Inflammatory macrophage (primary cell): ENCODE data around the gene CDK5RAP2.
"Not testable (repeated sequence)": the region's sequence is repeated elsewhere in the genome, so short reads cannot be mapped to it uniquely, and the experiment has no call there.

Experiments used
- DNase-seq, 2 donors: peaks; one replicate each; pipeline ENCODE4 v3.0.0-alpha.2; 2020 to 2022

Gene CDK5RAP2

GRCh38 chr9:120542701-120543490, 37.1 kb downstream of the CDK5RAP2 start:
- no peak for DNase-seq

GRCh38 chr9:120541921-120542320, 38.0 kb downstream of the CDK5RAP2 start:
- DNase-seq: no peak

- no peak for DNase-seq
Observed at GRCh38 chr9:120539951-120540350, 40.0 kb downstream of the CDK5RAP2 start.

DNA sequence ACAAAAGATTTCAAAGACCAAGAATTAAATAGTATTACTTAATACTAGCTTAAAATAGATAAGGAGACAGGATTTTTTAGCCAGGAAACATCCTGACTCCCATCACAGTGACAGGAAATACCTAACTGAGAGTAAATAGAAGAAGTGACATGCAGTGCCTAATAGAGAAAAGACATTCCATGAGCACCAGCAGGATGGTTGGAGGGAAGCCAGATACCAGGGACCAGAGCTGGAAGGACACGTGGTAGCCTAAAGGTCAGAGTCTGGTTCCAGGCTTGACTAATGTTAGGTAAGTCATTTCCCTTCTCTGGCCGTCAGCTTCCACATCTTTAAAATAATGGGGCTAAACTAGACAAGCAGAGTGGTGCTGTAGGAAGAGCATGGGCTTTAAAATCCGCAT, 41.6 kb downstream of the CDK5RAP2 start:
- no peak for DNase-seq

- no peak for DNase-seq
Observed at GRCh38 chr9:120536949-120537640, 42.9 kb downstream of the CDK5RAP2 start.

- no peak for DNase-seq
Observed at GRCh38 chr9:120536094-120536493, 43.9 kb downstream of the CDK5RAP2 start.

GRCh38 chr9:120534266-120534665, 45.7 kb downstream of the CDK5RAP2 start:
- no peak for DNase-seq

GRCh38 chr9:120532891-120533290, 47.1 kb downstream of the CDK5RAP2 start:
- no peak for DNase-seq

DNA sequence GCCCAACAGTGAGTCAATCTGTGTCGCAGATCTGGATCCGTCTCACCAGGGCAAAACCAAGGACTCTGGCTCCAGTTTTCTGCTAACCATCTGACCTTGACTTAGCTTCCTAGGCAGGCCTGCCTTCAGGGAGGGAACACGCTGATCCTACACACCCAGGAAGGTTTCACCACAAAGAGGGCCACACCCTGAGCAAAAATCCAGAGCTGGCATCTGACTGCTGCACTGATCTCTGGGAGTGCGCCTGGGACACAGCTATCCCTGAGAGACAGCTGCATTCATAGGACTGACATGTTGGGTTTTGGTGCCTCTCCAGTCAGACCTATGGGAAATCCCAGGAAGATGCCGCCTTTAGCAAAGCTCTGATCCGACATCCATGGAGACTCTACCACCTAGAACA, 47.5 kb downstream of the CDK5RAP2 start:
- no peak for DNase-seq

GRCh38 chr9:120531683-120532300, 48.2 kb downstream of the CDK5RAP2 start:
- DNase-seq: peak in 1 of 2 donors; percentile 39

GRCh38 chr9:120530220-120530832, 49.6 kb downstream of the CDK5RAP2 start:
- DNase-seq: not testable (repeated sequence)

GRCh38 chr9:120528829-120529228, 51.1 kb downstream of the CDK5RAP2 start:
- DNase-seq: no peak

DNA sequence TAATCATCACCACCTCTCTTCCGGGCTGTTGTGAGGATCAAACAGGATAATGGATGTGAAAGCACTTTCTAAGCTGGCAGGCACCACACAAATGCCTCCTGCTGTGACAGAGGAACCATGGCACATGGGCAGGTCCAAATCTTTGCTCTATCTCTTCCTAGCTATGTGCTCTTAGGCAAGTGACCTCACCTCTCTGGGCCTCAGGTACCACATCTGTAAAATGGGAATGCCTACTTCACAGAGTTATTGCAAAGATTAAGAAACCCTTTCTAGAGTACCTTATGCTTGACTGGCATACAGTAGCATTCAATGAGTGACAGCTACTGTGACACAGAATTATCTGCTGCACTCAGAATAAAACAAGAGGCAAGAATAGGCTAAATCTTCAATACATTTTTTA, 51.6 kb downstream of the CDK5RAP2 start:
- DNase-seq: no peak

GRCh38 chr9:120526534-120526933, 53.4 kb downstream of the CDK5RAP2 start:
- DNase-seq: no peak

DNA sequence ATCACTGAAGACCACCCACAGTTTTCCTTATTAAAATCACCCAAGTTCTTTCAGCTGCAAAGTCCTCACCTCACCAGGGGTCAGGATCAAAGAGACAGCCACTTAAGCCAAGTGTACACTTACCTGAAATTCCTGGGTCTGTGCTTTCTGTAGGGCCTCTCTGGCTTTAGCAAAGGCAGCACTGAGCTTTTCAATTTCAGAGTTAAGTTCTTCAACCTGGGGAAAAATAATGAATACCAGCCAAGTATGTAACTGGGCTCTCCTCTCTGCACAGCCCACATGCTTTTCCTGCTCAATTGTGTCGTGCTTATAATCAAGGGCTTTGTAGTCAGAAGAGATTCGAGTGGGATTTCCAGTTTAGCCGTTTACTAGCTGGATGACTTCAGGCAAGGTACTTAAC, 55.1 kb downstream of the CDK5RAP2 start:
- no peak for DNase-seq

- no peak for DNase-seq
Observed at GRCh38 chr9:120524038-120524437, 55.9 kb downstream of the CDK5RAP2 start.

- DNase-seq: no peak
Observed at GRCh38 chr9:120522558-120522957, 57.4 kb downstream of the CDK5RAP2 start.

DNA sequence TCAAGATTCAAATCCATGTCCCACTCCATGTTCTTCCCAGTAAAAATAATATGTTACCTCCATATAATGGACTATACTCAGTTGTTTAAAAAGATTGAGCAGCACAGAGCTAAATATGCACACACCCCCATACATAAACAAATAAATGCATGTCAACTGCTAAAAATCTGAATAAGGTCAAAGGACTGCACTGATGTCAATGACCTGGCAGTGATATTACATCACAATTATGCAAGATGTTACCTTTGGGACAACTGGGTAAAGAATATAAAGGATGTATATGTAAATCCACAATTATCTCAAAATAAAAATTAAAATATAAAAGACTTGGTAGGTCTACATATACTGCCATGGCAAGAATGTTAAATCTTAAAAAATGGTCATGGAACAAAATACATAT, 57.9 kb downstream of the CDK5RAP2 start:
- DNase-seq: no peak

GRCh38 chr9:120521101-120521500, 58.9 kb downstream of the CDK5RAP2 start:
- DNase-seq: no peak

DNA sequence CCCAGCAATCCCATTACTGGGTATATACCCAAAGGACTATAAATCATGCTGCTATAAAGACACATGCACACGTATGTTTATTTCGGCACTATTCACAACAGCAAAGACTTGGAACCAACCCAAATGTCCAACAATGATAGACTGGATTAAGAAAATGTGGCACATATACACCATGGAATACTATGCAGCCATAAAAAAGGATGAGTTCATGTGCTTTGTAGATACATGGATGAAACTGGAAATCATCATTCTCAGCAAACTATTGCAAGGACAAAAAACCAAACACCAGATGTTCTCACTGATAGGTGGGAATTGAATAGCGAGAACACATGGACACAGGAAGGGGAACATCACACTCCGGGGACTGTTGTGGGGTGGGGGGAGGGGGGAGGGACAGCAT, 64.0 kb downstream of the CDK5RAP2 start:
- not testable (repeated sequence) for DNase-seq

GRCh38 chr9:120515481-120515880, 64.5 kb downstream of the CDK5RAP2 start:
- DNase-seq: not testable (repeated sequence)

- peak in 1 of 2 donors; percentile 19 for DNase-seq
Observed at GRCh38 chr9:120514405-120514804, 65.6 kb downstream of the CDK5RAP2 start.

DNA sequence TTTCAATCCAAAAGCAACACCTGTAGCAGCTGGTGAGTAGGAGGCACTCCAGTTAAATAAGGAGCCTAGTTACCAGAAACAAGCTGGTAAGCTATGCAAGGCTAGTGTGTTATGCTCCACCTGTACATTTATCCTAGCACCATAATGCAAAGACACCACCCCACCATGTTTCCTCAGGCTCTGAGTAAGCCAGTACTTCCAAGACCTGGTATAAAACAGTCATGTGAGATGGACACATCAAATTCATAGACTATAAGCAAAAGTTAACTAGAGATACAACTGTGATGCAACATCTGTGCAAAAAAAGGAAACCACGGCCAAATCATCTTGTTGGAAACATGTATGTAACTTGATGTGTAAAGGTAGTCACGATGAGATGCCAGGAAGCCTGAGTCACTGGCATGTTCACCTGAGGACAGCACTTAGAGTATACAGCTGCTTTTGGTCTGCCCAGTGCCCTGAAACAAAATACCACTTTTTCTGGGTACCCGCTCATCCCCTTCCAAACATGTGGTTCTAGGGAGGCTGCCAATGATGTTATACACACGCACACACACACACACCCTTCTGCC, 66.1 kb downstream of the CDK5RAP2 start:
- DNase-seq: no peak
